Peyer's patch (tissue), 4 donors: ENCODE data around the gene TCF12. TPM values are rescaled to one million over a fixed set of nuclear protein-coding genes. Genes with fewer than 3 reads are reported as not detected.
A peak's percentile ranks its signal among the peaks of the same experiment; 100 is the strongest.

Source experiments
- DNase-seq, 3 donors: peaks; one replicate each; pipeline ENCODE4 v3.0.0-alpha.2; 2017 to 2019
- H3K27ac ChIP-seq, 4 donors: fragments of 200-600 bp; sonication (generic); one replicate each; pipeline ENCODE4 v1.5.1; 2016 to 2019
- H3K27me3 ChIP-seq, 2 donors: fragments of 200-600 bp; sonication (generic); one replicate each; pipeline ENCODE4 v1.5.1; 2019
- H3K36me3 ChIP-seq, 3 donors: fragments of 200-600 bp; sonication (generic); one replicate each; pipeline ENCODE4 v1.5.1; 2016 to 2019
- H3K4me1 ChIP-seq, 4 donors: fragments of 200-600 bp; sonication (generic); one replicate each; pipeline ENCODE4 v1.5.1; 2016 to 2019
- H3K4me3 ChIP-seq, 4 donors: fragments of 200-600 bp; sonication (generic); 1 replicate in 3 of 4; 2 replicates in 1 of 4; pipeline ENCODE4 v1.5.1; 2016 to 2019; ENCODE audit warnings: mild to moderate bottlenecking in 1 of 4
- H3K9me3 ChIP-seq, 4 donors: fragments of 200-600 bp; sonication (generic); one replicate each; pipeline ENCODE4 v1.5.1; 2016 to 2019; ENCODE audit warnings: mild to moderate bottlenecking in 1 of 4
- CTCF ChIP-seq, 6 experiments: fragments of 450-650 bp in 4 of 6; fragments of 200-600 bp in 2 of 6; sonication (generic) in 1 of 6; IDR thresholded peaks; one replicate each; pipeline ENCODE4 v1.5.1; 2017 to 2019; ENCODE audit warnings: antibody characterized with exemption in 6 of 6, mild to moderate bottlenecking in 3 of 6, moderate library complexity in 1 of 6
- POLR2A ChIP-seq, 2 donors: fragments of 450-650 bp; IDR thresholded peaks; one replicate each; pipeline ENCODE4 v1.5.1; 2017; ENCODE audit warnings: antibody characterized with exemption in 2 of 2, mild to moderate bottlenecking in 2 of 2, moderate library complexity in 2 of 2
- total RNA-seq, 4 donors: library from RNA; depleted of rRNA; stranded (reverse); fragments of >200 nt; gene quantifications; one replicate each; pipeline ENCODE4 v1.1.0, GENCODE V29; 2016

TCF12 gene
- total RNA-seq, 4 donors from 2014 or later, result 98.4 to 815 (median 215) TPM

GRCh38 chr15:57320631-57321220 lies 402.3 kb downstream of the TCF12 start:
- no peak overlapping the region for H3K27ac ChIP-seq
- TF ChIP-seq POLR2A (IDR thresholded peaks at IDR 0.05), result no peak
- TF ChIP-seq CTCF (IDR thresholded peaks at IDR 0.05), result no peak
- H3K36me3 ChIP-seq, result no peaks in the 10 kb centered on the region
- H3K4me1 ChIP-seq, result peaks cover 0 to 20% (median 3%) of the 10 kb centered on the region in 4 donors
- no peak for DNase-seq
- H3K4me3 ChIP-seq, result no peak overlapping the region
- H3K27me3 ChIP-seq, result no peaks in the 10 kb centered on the region
- no peaks in the 10 kb centered on the region for H3K9me3 ChIP-seq

GRCh38 chr15:57321485-57321884 lies 403.0 kb downstream of the TCF12 start:
- DNase-seq, result no peak
- no peak overlapping the region for H3K27ac ChIP-seq
- no peaks in the 10 kb centered on the region for H3K36me3 ChIP-seq

GRCh38 chr15:57321973-57322601 lies 403.6 kb downstream of the TCF12 start:
- Histone ChIP-seq H3K4me1 (peaks cover 0 to 20% (median 4%) of the 10 kb centered on the region in 4 donors), H3K27me3 (no peaks in the 10 kb centered on the region), H3K27ac (peak overlapping the region in 2 of 4 donors; percentile 74 to 87), H3K36me3 (no peaks in the 10 kb centered on the region), H3K9me3 (no peaks in the 10 kb centered on the region), H3K4me3 (no peak overlapping the region)
- DNase-seq, result no peak
- TF ChIP-seq POLR2A (IDR thresholded peaks at IDR 0.05) (no peak), CTCF (IDR thresholded peaks at IDR 0.05) (no peak)

More at GRCh38 chr15:57321485-57321884, 403.0 kb downstream of the TCF12 start:
- Histone ChIP-seq H3K4me1 (peaks cover 0 to 20% (median 4%) of the 10 kb centered on the region in 4 donors), H3K27me3 (no peaks in the 10 kb centered on the region), H3K9me3 (no peaks in the 10 kb centered on the region), H3K4me3 (no peak overlapping the region)
- no peak for TF ChIP-seq CTCF (IDR thresholded peaks at IDR 0.05)
- TF ChIP-seq POLR2A (IDR thresholded peaks at IDR 0.05), result no peak

GRCh38 chr15:57322602-57323250 lies 404.3 kb downstream of the TCF12 start:
- Histone ChIP-seq H3K27ac (peak overlapping the region in 3 of 4 donors; percentile 74 to 94 (median 87)), H3K27me3 (no peaks in the 10 kb centered on the region), H3K4me3 (no peak overlapping the region), H3K36me3 (no peaks in the 10 kb centered on the region), H3K4me1 (peaks cover 0 to 27% (median 4%) of the 10 kb centered on the region in 4 donors), H3K9me3 (no peaks in the 10 kb centered on the region)
- TF ChIP-seq POLR2A (IDR thresholded peaks at IDR 0.05) (no peak), CTCF (IDR thresholded peaks at IDR 0.05) (no peak)
- no peak for DNase-seq

GRCh38 chr15:57323299-57323805 lies 404.9 kb downstream of the TCF12 start:
- Histone ChIP-seq H3K4me1 (peaks cover 0 to 31% (median 4%) of the 10 kb centered on the region in 4 donors), H3K27ac (peak overlapping the region in 3 of 4 donors; percentile 74 to 94 (median 87))
- no peak for TF ChIP-seq POLR2A (IDR thresholded peaks at IDR 0.05)
- no peak for TF ChIP-seq CTCF (IDR thresholded peaks at IDR 0.05)

More at GRCh38 chr15:57323299-57323805, 404.9 kb downstream of the TCF12 start:
- no peaks in the 10 kb centered on the region for H3K27me3 ChIP-seq
- DNase-seq, result no peak
- H3K36me3 ChIP-seq, result no peaks in the 10 kb centered on the region
- no peaks in the 10 kb centered on the region for H3K9me3 ChIP-seq
- H3K4me3 ChIP-seq, result no peak overlapping the region
